T-helper 1 cell treated with Interleukin-12 subunit alpha and Interleukin-12 subunit beta and Interleukin-4 antibody, amounts not matched to agents 30 μg/mL and 1 μg/mL, for 36 hours (primary cell): ENCODE measurements around the gene LAMTOR5.
"Not testable (repeated sequence)": the region's sequence is repeated elsewhere in the genome, so short reads cannot be mapped to it uniquely, and the experiment has no call there.

ENCODE experiments used
- H3K27ac Mint-ChIP-seq: one replicate; pipeline ENCODE4 v1.8.0; 2021; ENCODE audit warnings: mild to moderate bottlenecking, mixed read lengths
- H3K27me3 Mint-ChIP-seq: one replicate; pipeline ENCODE4 v1.8.0; 2021; ENCODE audit warnings: low read depth, mixed read lengths
- H3K36me3 Mint-ChIP-seq: one replicate; pipeline ENCODE4 v1.8.0; 2021; ENCODE audit warnings: low read depth, mixed read lengths
- H3K4me1 Mint-ChIP-seq: one replicate; pipeline ENCODE4 v1.8.0; 2021; ENCODE audit warnings: low read depth, mixed read lengths
- H3K4me3 Mint-ChIP-seq: one replicate; pipeline ENCODE4 v1.8.0; 2021; ENCODE audit warnings: mild to moderate bottlenecking, moderate library complexity, mixed read lengths
- H3K9me3 Mint-ChIP-seq: one replicate; pipeline ENCODE4 v1.8.0; 2021; ENCODE audit warnings: mixed read lengths

LAMTOR5 gene

GRCh38 chr1:110437645-110438299 lies 30.3 kb upstream of the LAMTOR5 start:
- H3K4me3 Mint-ChIP-seq, H3K9me3 Mint-ChIP-seq, H3K36me3 Mint-ChIP-seq, H3K27me3 Mint-ChIP-seq, H3K4me1 Mint-ChIP-seq, H3K27ac Mint-ChIP-seq: not testable (repeated sequence)

DNA sequence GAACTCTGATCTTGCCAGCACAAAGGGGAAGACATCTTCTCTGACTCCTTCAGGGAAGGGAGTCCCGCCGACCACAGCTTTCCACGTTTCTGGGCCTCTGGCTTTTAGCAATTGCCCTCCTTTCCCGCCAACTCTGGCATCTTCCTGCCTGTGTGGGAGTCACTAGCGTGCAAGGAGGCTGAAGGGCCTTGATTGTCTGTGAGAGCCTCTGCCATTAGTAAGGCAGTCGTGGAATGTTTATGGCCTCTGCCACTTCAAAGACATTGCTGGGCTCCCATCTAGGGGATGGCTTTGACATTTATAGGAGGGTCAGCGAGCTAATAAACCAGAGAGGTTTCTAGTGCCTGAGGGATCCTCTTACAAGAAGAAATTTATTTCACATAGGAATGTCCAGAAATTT lies 29.1 kb upstream of the LAMTOR5 start:
- H3K4me3 Mint-ChIP-seq, result no peak overlapping the region
- no peaks in the 10 kb centered on the region for H3K9me3 Mint-ChIP-seq
- H3K27ac Mint-ChIP-seq, result no peak overlapping the region
- H3K4me1 Mint-ChIP-seq, result no peaks in the 10 kb centered on the region
- H3K27me3 Mint-ChIP-seq, result peaks cover 12% of the 10 kb centered on the region
- H3K36me3 Mint-ChIP-seq, result no peaks in the 10 kb centered on the region

DNA sequence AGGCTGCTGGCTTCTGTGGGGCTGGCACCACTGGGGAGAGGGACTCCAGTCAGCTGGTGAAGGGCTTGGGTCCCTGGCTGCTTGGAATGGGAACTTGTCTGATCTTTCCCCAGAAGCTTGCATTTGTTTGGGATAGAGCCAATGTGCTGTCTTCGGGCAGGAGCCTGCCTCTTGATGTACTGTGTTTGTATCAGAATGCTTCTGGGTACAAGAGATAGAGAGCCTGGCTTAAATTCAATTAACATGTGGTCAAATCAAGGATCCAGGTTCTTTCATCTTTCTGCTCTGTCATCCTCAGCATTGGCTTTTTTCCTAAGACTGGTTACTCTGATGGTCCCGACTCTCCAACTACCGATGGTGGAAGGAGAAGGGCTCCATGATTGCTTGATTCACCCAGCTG lies 27.5 kb upstream of the LAMTOR5 start:
- Mint-ChIP-seq H3K36me3 (no peaks in the 10 kb centered on the region), H3K9me3 (no peaks in the 10 kb centered on the region), H3K4me3 (no peak overlapping the region), H3K27ac (no peak overlapping the region), H3K27me3 (peaks cover 21% of the 10 kb centered on the region), H3K4me1 (no peaks in the 10 kb centered on the region)

DNA sequence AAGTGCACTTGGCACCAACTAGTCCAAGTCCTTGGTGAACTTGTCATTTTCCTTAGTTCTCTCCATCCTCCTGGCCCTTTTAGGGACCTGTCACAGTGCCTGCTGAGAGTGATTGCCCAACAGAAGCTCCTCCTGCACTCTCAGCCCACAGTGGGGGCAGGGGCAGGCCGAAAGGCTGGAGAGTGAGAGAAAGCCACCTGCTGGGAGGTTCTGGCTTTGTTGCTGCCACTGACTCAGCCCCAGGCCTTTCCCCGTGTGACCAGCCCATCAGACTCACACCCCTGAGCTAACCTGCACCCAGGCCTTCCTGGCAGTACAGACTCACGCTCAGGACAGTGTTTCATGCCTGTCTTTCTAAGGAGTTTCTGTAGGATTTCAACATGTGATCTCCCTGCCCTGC lies 26.3 kb upstream of the LAMTOR5 start:
- no peaks in the 10 kb centered on the region for H3K36me3 Mint-ChIP-seq
- no peak overlapping the region for H3K4me3 Mint-ChIP-seq
- no peak overlapping the region for H3K27ac Mint-ChIP-seq
- H3K27me3 Mint-ChIP-seq, result peaks cover 22% of the 10 kb centered on the region
- no peaks in the 10 kb centered on the region for H3K9me3 Mint-ChIP-seq
- H3K4me1 Mint-ChIP-seq, result no peaks in the 10 kb centered on the region

DNA sequence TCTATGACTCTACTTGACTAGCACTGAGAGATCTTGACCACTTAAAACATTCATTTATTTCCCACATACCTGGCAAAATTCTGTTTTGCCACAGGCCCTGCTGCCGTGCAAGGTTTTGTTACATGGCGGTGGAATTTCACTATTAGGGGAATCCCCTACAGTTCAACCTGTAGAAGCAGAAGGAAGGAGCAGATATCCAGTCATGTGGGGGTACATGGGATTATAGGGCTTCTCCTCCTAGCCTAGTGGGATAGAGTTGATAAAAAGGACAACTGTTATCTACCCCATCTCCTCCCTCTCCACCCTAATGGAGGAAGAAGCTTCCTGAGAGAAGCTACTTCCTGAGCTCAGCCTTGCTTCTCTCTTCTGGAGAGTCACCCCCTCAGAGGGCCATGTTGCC lies 25.7 kb upstream of the LAMTOR5 start:
- Mint-ChIP-seq H3K9me3 (no peaks in the 10 kb centered on the region), H3K27me3 (peaks cover 22% of the 10 kb centered on the region), H3K27ac (no peak overlapping the region), H3K36me3 (no peaks in the 10 kb centered on the region), H3K4me3 (no peak overlapping the region), H3K4me1 (no peaks in the 10 kb centered on the region)

DNA sequence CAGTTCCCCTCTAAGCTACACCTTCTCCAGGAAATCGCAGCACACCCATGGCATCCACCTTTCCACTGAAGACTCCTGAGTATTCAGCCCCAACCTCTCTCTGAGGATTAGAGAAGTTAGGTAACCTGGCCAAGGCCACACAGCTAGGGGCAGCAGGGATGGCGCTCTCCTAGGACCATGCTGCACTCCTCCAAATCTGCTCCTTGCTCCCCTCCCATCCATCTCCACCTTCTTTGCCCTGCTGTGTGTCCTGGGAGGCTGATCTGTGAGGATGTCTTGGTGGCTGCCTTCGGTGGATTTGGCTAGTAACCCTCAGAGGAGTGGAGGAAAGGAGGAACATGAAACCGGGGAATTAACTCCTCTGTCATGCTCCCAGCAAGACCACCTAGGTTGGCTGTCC lies 23.4 kb upstream of the LAMTOR5 start:
- Mint-ChIP-seq H3K9me3 (no peaks in the 10 kb centered on the region), H3K27ac (no peak overlapping the region), H3K4me3 (no peak overlapping the region), H3K36me3 (no peaks in the 10 kb centered on the region), H3K4me1 (no peaks in the 10 kb centered on the region), H3K27me3 (peaks cover 25% of the 10 kb centered on the region)

DNA sequence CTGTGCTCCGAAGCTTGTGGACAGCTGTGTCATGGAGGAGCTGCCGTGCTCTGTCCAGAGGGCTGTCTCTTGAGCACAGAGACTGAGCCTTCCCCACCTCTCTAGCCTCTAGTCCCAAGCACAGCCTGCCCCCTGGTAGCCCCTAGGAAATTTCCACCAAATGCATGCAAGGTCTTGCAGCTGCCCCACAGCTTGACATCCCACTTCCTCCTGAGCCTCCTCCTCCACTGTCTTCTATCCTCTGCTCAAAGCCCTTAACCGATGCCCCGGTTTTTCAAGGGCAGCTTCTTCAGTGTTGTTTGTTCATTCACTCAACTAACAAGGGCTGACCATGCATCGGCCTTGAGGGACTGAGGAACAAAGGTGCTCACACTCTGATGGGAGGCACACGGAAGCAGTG lies 22.9 kb upstream of the LAMTOR5 start:
- H3K4me1 Mint-ChIP-seq, result no peaks in the 10 kb centered on the region
- no peak overlapping the region for H3K4me3 Mint-ChIP-seq
- H3K27me3 Mint-ChIP-seq, result peaks cover 25% of the 10 kb centered on the region
- H3K27ac Mint-ChIP-seq, result no peak overlapping the region
- no peaks in the 10 kb centered on the region for H3K36me3 Mint-ChIP-seq
- H3K9me3 Mint-ChIP-seq, result no peaks in the 10 kb centered on the region

GRCh38 chr1:110428946-110429345 lies 21.5 kb upstream of the LAMTOR5 start:
- no peaks in the 10 kb centered on the region for H3K36me3 Mint-ChIP-seq
- no peak overlapping the region for H3K4me3 Mint-ChIP-seq
- no peak overlapping the region for H3K27ac Mint-ChIP-seq
- H3K9me3 Mint-ChIP-seq, result no peaks in the 10 kb centered on the region
- H3K27me3 Mint-ChIP-seq, result peaks cover 31% of the 10 kb centered on the region
- H3K4me1 Mint-ChIP-seq, result no peaks in the 10 kb centered on the region

DNA sequence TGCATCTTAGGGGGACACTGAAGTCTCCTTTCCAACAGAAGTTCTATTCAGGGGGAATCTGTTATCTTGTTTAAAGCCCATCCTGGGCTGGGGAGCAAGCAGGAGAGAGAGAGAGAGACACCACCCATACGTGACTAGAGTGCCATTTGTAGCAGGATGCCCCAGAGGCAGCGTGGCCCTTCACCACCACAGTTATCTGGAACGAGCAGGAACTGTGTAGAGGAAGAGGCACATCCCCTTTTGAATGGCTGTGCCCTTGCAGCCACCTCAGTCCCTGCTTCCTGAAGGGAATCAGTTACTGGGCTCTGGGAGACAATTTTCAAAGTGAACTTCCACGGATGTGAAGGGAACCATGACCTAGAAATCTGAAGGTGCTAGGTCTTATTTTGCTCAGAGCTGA lies 19.4 kb upstream of the LAMTOR5 start:
- Mint-ChIP-seq H3K27ac (no peak overlapping the region), H3K9me3 (no peaks in the 10 kb centered on the region)

GRCh38 chr1:110425612-110426152 lies 18.2 kb upstream of the LAMTOR5 start:
- Mint-ChIP-seq H3K36me3 (no peaks in the 10 kb centered on the region), H3K4me3 (no peak overlapping the region), H3K4me1 (peaks cover 12% of the 10 kb centered on the region), H3K9me3 (no peaks in the 10 kb centered on the region), H3K27me3 (peaks cover 25% of the 10 kb centered on the region), H3K27ac (no peak overlapping the region)

More for the DNA sequence above, 19.4 kb upstream of the LAMTOR5 start:
- Mint-ChIP-seq H3K4me3 (no peak overlapping the region), H3K36me3 (no peaks in the 10 kb centered on the region), H3K27me3 (peaks cover 35% of the 10 kb centered on the region), H3K4me1 (peaks cover 5% of the 10 kb centered on the region)

DNA sequence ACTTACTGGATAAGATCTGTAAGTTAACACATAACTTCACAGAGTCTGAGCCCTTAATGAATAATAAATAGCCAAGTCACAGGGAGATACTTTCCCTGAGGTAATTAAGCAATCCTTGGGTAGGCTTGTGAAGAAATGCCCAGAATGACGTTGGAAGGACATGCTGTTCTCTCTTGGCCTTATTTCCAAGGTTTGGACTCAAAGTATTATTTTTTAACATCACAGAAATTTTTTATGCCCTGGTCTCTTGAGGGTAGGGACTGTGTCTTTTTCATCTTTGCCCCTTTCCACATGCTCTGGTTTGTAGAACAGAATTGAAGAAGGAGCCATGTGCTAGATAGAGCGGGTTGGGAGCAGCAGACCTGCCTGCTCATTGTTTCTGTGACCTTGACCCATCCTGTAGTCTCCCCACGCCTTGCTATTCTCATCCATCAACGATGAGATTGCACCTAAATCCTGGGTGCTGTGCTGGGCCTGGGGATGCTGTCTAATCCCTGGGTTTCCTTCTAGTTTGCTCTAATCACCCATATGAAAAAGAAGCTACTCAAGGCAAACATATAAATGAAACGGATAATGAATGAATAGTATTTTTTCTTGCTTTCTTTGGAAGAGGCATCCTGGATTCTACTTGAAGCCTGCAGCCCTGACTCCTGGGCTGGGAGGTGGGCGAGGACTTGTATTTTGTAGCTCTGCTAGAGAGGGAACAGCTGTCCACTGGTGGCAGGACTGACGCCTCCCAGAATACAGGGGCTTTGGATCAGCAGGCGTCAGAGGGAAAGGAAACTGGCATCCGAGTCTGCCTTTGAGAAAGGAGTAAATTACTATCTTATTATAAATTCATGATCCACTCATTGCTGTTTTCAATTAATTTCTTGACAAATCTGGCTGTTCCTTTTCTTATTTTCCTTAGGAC lies 17.5 kb upstream of the LAMTOR5 start:
- Mint-ChIP-seq H3K4me3 (no peak overlapping the region), H3K36me3 (no peaks in the 10 kb centered on the region), H3K27me3 (peaks cover 19% of the 10 kb centered on the region), H3K4me1 (peaks cover 12% of the 10 kb centered on the region), H3K27ac (no peak overlapping the region), H3K9me3 (no peaks in the 10 kb centered on the region)

DNA sequence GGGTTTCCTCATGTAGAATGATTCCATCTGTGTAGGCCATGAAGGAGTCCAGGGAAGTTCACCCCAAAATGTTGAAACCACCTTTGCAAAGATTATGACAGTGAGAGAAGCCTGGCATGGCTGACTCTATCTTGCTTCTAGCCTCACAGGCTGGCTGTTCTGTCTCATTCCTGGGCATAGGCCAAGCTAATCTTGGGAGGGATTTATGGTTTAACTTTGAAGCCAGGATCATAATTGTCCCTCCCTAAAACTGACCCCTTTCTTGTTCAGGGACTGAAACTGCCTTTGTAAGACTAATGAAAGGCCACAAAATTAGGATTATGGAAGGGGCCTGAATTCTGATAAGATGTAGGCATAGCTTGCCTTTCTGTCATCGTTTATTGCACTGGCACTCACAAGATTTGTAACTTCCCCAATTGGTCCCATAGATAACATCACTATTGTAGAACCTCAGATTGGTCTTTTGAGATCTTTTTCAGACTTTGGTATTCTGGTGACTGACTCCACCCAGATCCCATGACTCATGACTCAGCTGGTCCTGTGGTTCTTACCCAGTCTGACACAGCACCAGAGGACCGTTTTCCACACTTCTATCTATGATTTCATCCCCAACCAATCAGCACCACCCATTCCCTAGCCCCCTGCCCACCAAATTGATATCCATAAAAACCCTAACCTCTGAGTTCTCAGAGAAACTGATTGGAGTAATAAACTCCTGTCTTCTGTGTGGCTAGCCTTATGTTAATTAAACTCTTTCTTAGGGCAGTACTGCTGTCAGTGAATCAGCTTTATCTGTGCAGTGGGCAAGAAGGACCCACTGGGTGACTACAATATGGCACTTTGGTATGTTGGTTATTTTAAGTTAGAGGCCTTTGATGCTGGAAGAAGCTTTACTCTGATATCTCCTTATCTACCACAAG lies 13.6 kb upstream of the LAMTOR5 start:
- peaks cover 12% of the 10 kb centered on the region for H3K4me1 Mint-ChIP-seq
- H3K27me3 Mint-ChIP-seq, result peaks cover 15% of the 10 kb centered on the region
- H3K27ac Mint-ChIP-seq, result no peak overlapping the region

DNA sequence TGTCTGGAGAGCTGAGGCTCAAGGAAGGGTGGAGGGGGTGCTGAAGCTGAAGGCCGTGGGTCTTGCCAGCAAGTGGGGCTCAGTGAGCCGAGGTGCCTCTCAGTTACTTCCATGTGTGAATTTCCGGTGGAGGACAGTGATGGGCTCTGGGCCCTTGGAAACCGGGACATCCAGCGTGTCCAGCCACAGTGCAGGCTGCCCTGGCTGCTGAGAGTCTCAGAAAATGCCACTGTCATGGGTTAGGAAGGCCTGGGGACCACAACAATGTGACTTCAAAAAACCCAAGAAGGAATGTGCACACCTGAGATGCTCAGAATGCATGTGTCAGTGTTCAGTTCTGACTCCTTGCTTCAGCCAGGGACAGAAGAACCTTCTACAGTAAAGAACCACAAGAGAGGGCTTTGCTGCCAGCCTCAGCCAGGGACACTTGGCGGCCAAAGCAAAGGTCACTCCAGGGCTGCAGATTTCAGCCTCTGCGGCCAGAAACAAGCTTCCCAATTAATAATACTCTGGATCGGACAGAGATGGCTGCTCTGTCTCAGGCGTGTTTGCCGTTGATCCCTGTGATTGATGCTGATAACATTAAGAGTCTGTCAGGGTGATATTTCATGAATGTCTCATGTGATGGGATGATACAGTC lies 12.6 kb upstream of the LAMTOR5 start:
- Mint-ChIP-seq H3K36me3 (no peaks in the 10 kb centered on the region), H3K27ac (no peak overlapping the region), H3K27me3 (peaks cover 14% of the 10 kb centered on the region), H3K9me3 (no peaks in the 10 kb centered on the region), H3K4me1 (peaks cover 12% of the 10 kb centered on the region), H3K4me3 (no peak overlapping the region)

More for the DNA sequence above, 13.6 kb upstream of the LAMTOR5 start:
- H3K4me3 Mint-ChIP-seq, result no peak overlapping the region
- H3K9me3 Mint-ChIP-seq, result no peaks in the 10 kb centered on the region
- no peaks in the 10 kb centered on the region for H3K36me3 Mint-ChIP-seq

- Mint-ChIP-seq H3K9me3 (no peaks in the 10 kb centered on the region), H3K27me3 (peaks cover 7% of the 10 kb centered on the region), H3K36me3 (no peaks in the 10 kb centered on the region), H3K27ac (no peak overlapping the region), H3K4me3 (no peak overlapping the region), H3K4me1 (peaks cover 10% of the 10 kb centered on the region)
These were observed 11.2 kb upstream of the LAMTOR5 start for GRCh38 chr1:110418729-110419128.
